K562 (cell line): ENCODE data around the gene NR1I3. TPM values are rescaled to one million over a fixed set of nuclear protein-coding genes. Genes with fewer than 3 reads are reported as not detected.

Experiments used
- ATAC-seq: fragments of 200-7000 bp; cut with Tn5 transposase; 3 replicates; pipeline ENCODE4 v1.9.1; 2020; ENCODE audit warnings: moderate library complexity
- BruUV-seq: library from RNA; stranded (reverse); fragments of 400-500 nt; replicated peaks from 2 replicates; lab custom pipeline; 2021; lab: Mats Ljungman, UMichigan
- CTCF ChIA-PET: fragments of 300-600 bp; formaldehyde crosslinking; extraction: SDS; loops from one replicate; lab custom pipeline; 2021; ENCODE audit warnings: low intra/inter-chr PET ratio; lab: Yijun Ruan, JAX
- POLR2A ChIA-PET: fragments of 300-600, 350-650 bp; sonication (Branson Sonifier 250); formaldehyde crosslinking; extraction: SDS; loops from one replicate; lab custom pipeline; 2021; ENCODE audit warnings: antibody characterized with exemption, inconsistent platforms; lab: Yijun Ruan, JAX
- DNase-seq, 4 experiments: peaks; one replicate each; pipeline versions ENCODE4 v3.0.0 to v3.0.0-alpha.2; 2011 to 2018; ENCODE audit warnings: low spot score in 3 of 4, mixed read lengths in 3 of 4; ENCODE audit errors: extremely low read depth in 1 of 4
- FAIRE-seq: peaks from 2 replicates; lab custom pipeline; 2011; peaks lifted over from hg19 to GRCh38; lab: Jason Lieb, UNC
- H2AFZ ChIP-seq: 2 replicates; pipeline ENCODE4 v1.6.0; 2011; ENCODE audit warnings: low read depth, low read length, control low read depth, inconsistent platforms
- H3K27ac ChIP-seq: fragments of 200-600 bp; 3 replicates; pipeline ENCODE4 v1.8.0; 2011; ENCODE audit warnings: low read depth, mild to moderate bottlenecking, control low read depth, inconsistent platforms, low read length, moderate library complexity, mixed read lengths; ENCODE audit errors: extremely low read depth
- H3K27me3 ChIP-seq, 2 experiments: fragments of 300-600 bp in 1 of 2; 2 replicates in 1 of 2; 3 replicates in 1 of 2; pipeline versions ENCODE4 v1.6.0 to v1.8.0; 2011; ENCODE audit warnings: inconsistent platforms in 2 of 2, low read length in 2 of 2, mild to moderate bottlenecking in 1 of 2, mixed read lengths in 1 of 2, moderate library complexity in 1 of 2; ENCODE audit not compliant: control insufficient read depth in 2 of 2, insufficient read depth in 2 of 2
- H3K36me3 ChIP-seq: fragments of 300-600 bp; 3 replicates; pipeline ENCODE4 v1.8.0; 2011; ENCODE audit warnings: mild to moderate bottlenecking, low read length, inconsistent platforms; ENCODE audit not compliant: control insufficient read depth, insufficient read depth
- H3K4me1 ChIP-seq, 2 experiments: fragments of 200-600 bp in 1 of 2; replicated peaks in 1 of 2; 2 replicates in 1 of 2; 3 replicates in 1 of 2; pipeline versions ENCODE4 v1.5.1 to v1.8.0; 2011; ENCODE audit warnings: inconsistent platforms in 2 of 2, low read length in 2 of 2, mild to moderate bottlenecking in 1 of 2, mixed read lengths in 1 of 2, moderate library complexity in 1 of 2; ENCODE audit not compliant: control insufficient read depth in 2 of 2, insufficient read depth in 2 of 2
- H3K4me2 ChIP-seq: 2 replicates; pipeline ENCODE4 v1.6.1; 2011; ENCODE audit warnings: low read length, control low read depth, inconsistent platforms, mixed read lengths; ENCODE audit not compliant: insufficient read depth
- H3K4me3 ChIP-seq: fragments of 200-600 bp; sonication (generic), shearing (Covaris generic); 2 replicates; pipeline ENCODE4 v1.5.1; 2016; ENCODE audit warnings: control low read depth, inconsistent platforms
- H3K79me2 ChIP-seq: fragments of 200-600 bp; 3 replicates; pipeline ENCODE4 v1.8.0; 2011; ENCODE audit warnings: low read length, inconsistent platforms; ENCODE audit not compliant: control insufficient read depth, insufficient read depth
- H3K9ac ChIP-seq, 2 experiments: 2 replicates each; pipeline versions ENCODE4 v1.6.0 to v1.6.1; 2011; ENCODE audit warnings: low read depth in 2 of 2, low read length in 2 of 2, control low read depth in 1 of 2, inconsistent platforms in 1 of 2, mild to moderate bottlenecking in 1 of 2, mixed read lengths in 1 of 2; ENCODE audit not compliant: insufficient read depth in 1 of 2
- H3K9me1 ChIP-seq: one replicate; pipeline ENCODE4 v1.6.0; 2011; ENCODE audit warnings: inconsistent platforms, mild to moderate bottlenecking, low read length, moderate library complexity; ENCODE audit not compliant: control insufficient read depth, insufficient read depth
- H3K9me3 ChIP-seq: replicated peaks from 2 replicates; pipeline ENCODE4 v1.5.1; 2011; ENCODE audit warnings: low read depth, low read length, inconsistent platforms; ENCODE audit not compliant: control insufficient read depth, insufficient read depth
- H4K20me1 ChIP-seq: replicated peaks from 2 replicates; pipeline ENCODE4 v1.6.1; 2011; ENCODE audit warnings: low read length, inconsistent platforms, mixed read lengths; ENCODE audit not compliant: control insufficient read depth, insufficient read depth
- AFF1 ChIP-seq, 2 experiments: fragments of 450-650 bp; IDR thresholded peaks; 2 replicates each; pipeline ENCODE4 v1.6.1; 2018; ENCODE audit warnings: mild to moderate bottlenecking in 2 of 2, low read depth in 1 of 2; ENCODE audit not compliant: partially characterized antibody in 2 of 2
- HMG20A ChIP-seq: fragments of 450-650 bp; formaldehyde crosslinking; conservative IDR thresholded peaks from 2 replicates; pipeline ENCODE4 v1.4.0; 2020; ENCODE audit warnings: mild to moderate bottlenecking, mixed read lengths
- MCM3 ChIP-seq: fragments of 450-650 bp; IDR thresholded peaks from 2 replicates; pipeline ENCODE4 v1.6.1; 2016
- MCM7 ChIP-seq, 2 experiments: fragments of 450-650 bp; IDR thresholded peaks; 2 replicates each; pipeline ENCODE4 v1.6.1; 2016 to 2018
- MEF2A ChIP-seq: IDR thresholded peaks from 2 replicates; pipeline ENCODE4 v1.6.1; 2011; ENCODE audit warnings: low read depth, mild to moderate bottlenecking, low read length, moderate library complexity; ENCODE audit not compliant: control insufficient read depth
- PHB2 ChIP-seq: fragments of 450-650 bp; IDR thresholded peaks from 2 replicates; pipeline ENCODE4 v1.6.1; 2017; ENCODE audit warnings: low read depth
- PML ChIP-seq: IDR thresholded peaks from 2 replicates; pipeline ENCODE4 v1.6.1; 2012; ENCODE audit warnings: low read length, inconsistent platforms
- POLR2G ChIP-seq: fragments of 200-400 bp; formaldehyde crosslinking; IDR thresholded peaks from 2 replicates; pipeline ENCODE4 v1.6.1; 2017; ENCODE audit warnings: low read depth, mild to moderate bottlenecking, antibody characterized with exemption, low read length, moderate library complexity
- SRSF3 ChIP-seq: fragments of 200-400 bp; formaldehyde crosslinking; IDR thresholded peaks from 2 replicates; pipeline ENCODE4 v1.6.1; 2016; ENCODE audit warnings: mild to moderate bottlenecking, low read length, moderate library complexity; ENCODE audit not compliant: insufficient read depth
- ZNF780A ChIP-seq: fragments of 250-450 bp; sonication (Bioruptor Pico); IDR thresholded peaks from 2 replicates; pipeline ENCODE4 v1.5.0; 2021; ENCODE audit warnings: mild to moderate bottlenecking
- WGBS: fragments of 100-300 bp; shearing (Covaris generic); methylation state at CpG from one replicate; pipeline ENCODE4 v1.1.6; 2016; ENCODE audit warnings: low coverage, mixed read lengths; ENCODE audit not compliant: insufficient coverage; ENCODE audit errors: missing lambda C conversion rate; 5-methylcytosine and 5-hydroxymethylcytosine counted together
- in situ Hi-C: fragments of 300-500 bp; cut with MboI; formaldehyde crosslinking; loops from 4 replicates; pipeline ENCODE4 v1.15.0; 2018; ENCODE audit warnings: inconsistent platforms, mixed read lengths
- intact Hi-C: fragments of 100-400 bp; cut with micrococcal nuclease; formaldehyde crosslinking; loops from 2 replicates; pipeline ENCODE4 v1.14.2; 2022
- polyA plus RNA-seq, 8 experiments: library from polyadenylated mRNA; depleted of rRNA in 4 of 8; stranded (reverse) in 5 of 8; unstranded in 3 of 8; fragments of >200 nt; fragmentation: Nextera tagmentation in 2 of 8; fragmentation: Illumina TruSeq in 1 of 8; extraction: Ambion mirVana in 2 of 8; extraction: Trizol in 1 of 8; gene quantifications; 2 replicates each; pipeline versions ENCODE4 v1.2.1 to v1.2.3, GENCODE V29; 2011 to 2014; ENCODE audit warnings: inconsistent platforms in 1 of 8, missing spikeins in 1 of 8
- total RNA-seq, 7 experiments: library from RNA; depleted of rRNA in 6 of 7; stranded (reverse); fragments of >200 nt in 6 of 7; fragmentation: Illumina TruSeq in 2 of 7; extraction: Trizol in 2 of 7; gene quantifications; 2 replicates each; pipeline versions ENCODE4 v1.2.1 to v1.2.3, GENCODE V29; 2011 to 2021; ENCODE audit warnings: low replicate concordance in 1 of 7

NR1I3 gene
- total and polyA plus RNA-seq, 9 of the 15 experiments (the other 6 are each of a cell fraction or from before 2014, with no cell fraction given), result 0.11 TPM; not detected in 8

- no peak overlapping the region for H3K4me3 ChIP-seq
- peaks cover 31% of the 10 kb centered on the region for H3K36me3 ChIP-seq
- ChIA-PET POLR2A (interaction anchor here (2.2 kb wide), 1 partner anchor 16 kb away, joined by 8 read pairs; no protein-coding TSS in a partner anchor), CTCF (no interaction called here)
- H3K27me3 ChIP-seq, result no peaks in the 10 kb centered on the region
- ATAC-seq (no peak), FAIRE-seq (no peak), DNase-seq (no peak)
- H3K4me2 ChIP-seq, result no peak overlapping the region
- no peak overlapping the region for H3K27ac ChIP-seq
- H3K9me1 ChIP-seq, result no peaks in the 10 kb centered on the region
- H3K9me3 ChIP-seq, result no peaks in the 10 kb centered on the region
- 0 out of 2 replicates have a peak, but pooled peaks have one; percentile 42 for TF ChIP-seq POLR2G
- TF ChIP-seq MCM7 (IDR thresholded peaks at IDR 0.05), result no peak
- 83% methylated on average over 9 of the region's 9 CpGs for WGBS
- no peak overlapping the region; a peak in 1 of 4 replicates for H3K9ac ChIP-seq
- in situ Hi-C loops, result loop anchor here (5.0 kb wide), 1 partner anchor 59 kb away; no protein-coding TSS in a partner anchor
- intact Hi-C loops, result no loop called here
- H4K20me1 ChIP-seq, result no peaks in the 10 kb centered on the region
- peaks cover 0 to 15% of the 10 kb centered on the region in 2 experiments; a peak in 2 of 5 replicates for H3K4me1 ChIP-seq
- BruUV-seq, result no TSS peak
- no peak overlapping the region for H2AFZ ChIP-seq
- H3K79me2 ChIP-seq, result no peaks in the 10 kb centered on the region
Measured at GRCh38 chr1:161233102-161233501, 4.9 kb downstream of the NR1I3 start.

GRCh38 chr1:161230762-161231161 is 7.2 kb downstream of the NR1I3 start:
- Histone ChIP-seq H3K4me3 (no peak overlapping the region), H3K4me1 (peaks cover 7 to 19% of the 10 kb centered on the region in 2 experiments; a peak in 4 of 5 replicates), H3K27me3 (no peaks in the 10 kb centered on the region), H3K9me1 (no peaks in the 10 kb centered on the region), H3K4me2 (no peak overlapping the region), H3K36me3 (peaks cover 37% of the 10 kb centered on the region), H2AFZ (no peak overlapping the region), H3K27ac (no peak overlapping the region), H3K9me3 (no peaks in the 10 kb centered on the region), H4K20me1 (no peaks in the 10 kb centered on the region), H3K9ac (peak overlapping the region in 1 of 2 experiments; percentile 42; a peak in 1 of 4 replicates), H3K79me2 (peaks cover 19% of the 10 kb centered on the region)
- in situ Hi-C loops (loop anchor here (5.0 kb wide), 1 partner anchor 62 kb away; no protein-coding TSS in a partner anchor), intact Hi-C loops (no loop called here)
- ATAC-seq, result no peak
- WGBS, result 84% methylated on average over 7 of the region's 7 CpGs
- no peak for DNase-seq
- CTCF ChIA-PET, result no interaction called here
- no TSS peak for BruUV-seq
- FAIRE-seq, result no peak
- POLR2A ChIA-PET, result interaction anchor here (0.6 to 1.0 kb wide), 3 partner anchors 10 to 30 kb away, joined by 3 to 4 read pairs (median 3); no protein-coding TSS in a partner anchor
- no peak for TF ChIP-seq MCM3
- TF ChIP-seq AFF1 (IDR thresholded peaks at IDR 0.05; ENCODE audit: low read depth in 1 of 2, partially characterized antibody in 2 of 2), result no peak
- no peak for TF ChIP-seq HMG20A
- no peak for TF ChIP-seq PML
- no peak for TF ChIP-seq ZNF780A (CRISPR knock-in tag)
- TF ChIP-seq PHB2, result no peak
- TF ChIP-seq MEF2A, result no peak
- no peak for TF ChIP-seq SRSF3
